ENCODE data around the gene RYK.

The RYK gene

DNA sequence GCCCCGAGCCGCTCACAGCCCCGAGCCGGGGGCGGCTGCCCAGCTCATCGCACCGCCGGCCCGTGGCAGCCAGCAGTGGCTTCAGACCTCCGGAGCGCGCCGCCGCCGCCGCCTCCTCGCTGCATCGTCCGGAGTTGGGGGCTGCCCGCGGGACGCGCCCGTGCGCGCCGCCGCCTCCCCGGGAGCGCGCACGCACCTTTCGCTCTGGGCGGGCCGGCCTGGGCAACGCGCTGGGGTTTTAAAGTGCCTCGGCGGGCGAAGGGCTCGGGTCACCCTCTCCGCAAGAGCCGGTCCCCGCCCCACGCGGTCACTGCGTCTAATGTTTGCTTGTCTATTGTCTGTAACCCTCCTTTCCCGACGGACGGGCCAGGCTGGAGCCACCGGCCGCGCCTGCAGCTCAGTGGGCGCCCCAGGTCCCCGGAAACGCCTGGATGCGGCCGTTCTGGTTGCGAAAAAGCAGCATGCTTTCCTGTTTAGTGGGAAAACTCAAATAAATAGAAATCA lies at the start of gene RYK (continued):
- TF ChIP-seq, protein P1, sequence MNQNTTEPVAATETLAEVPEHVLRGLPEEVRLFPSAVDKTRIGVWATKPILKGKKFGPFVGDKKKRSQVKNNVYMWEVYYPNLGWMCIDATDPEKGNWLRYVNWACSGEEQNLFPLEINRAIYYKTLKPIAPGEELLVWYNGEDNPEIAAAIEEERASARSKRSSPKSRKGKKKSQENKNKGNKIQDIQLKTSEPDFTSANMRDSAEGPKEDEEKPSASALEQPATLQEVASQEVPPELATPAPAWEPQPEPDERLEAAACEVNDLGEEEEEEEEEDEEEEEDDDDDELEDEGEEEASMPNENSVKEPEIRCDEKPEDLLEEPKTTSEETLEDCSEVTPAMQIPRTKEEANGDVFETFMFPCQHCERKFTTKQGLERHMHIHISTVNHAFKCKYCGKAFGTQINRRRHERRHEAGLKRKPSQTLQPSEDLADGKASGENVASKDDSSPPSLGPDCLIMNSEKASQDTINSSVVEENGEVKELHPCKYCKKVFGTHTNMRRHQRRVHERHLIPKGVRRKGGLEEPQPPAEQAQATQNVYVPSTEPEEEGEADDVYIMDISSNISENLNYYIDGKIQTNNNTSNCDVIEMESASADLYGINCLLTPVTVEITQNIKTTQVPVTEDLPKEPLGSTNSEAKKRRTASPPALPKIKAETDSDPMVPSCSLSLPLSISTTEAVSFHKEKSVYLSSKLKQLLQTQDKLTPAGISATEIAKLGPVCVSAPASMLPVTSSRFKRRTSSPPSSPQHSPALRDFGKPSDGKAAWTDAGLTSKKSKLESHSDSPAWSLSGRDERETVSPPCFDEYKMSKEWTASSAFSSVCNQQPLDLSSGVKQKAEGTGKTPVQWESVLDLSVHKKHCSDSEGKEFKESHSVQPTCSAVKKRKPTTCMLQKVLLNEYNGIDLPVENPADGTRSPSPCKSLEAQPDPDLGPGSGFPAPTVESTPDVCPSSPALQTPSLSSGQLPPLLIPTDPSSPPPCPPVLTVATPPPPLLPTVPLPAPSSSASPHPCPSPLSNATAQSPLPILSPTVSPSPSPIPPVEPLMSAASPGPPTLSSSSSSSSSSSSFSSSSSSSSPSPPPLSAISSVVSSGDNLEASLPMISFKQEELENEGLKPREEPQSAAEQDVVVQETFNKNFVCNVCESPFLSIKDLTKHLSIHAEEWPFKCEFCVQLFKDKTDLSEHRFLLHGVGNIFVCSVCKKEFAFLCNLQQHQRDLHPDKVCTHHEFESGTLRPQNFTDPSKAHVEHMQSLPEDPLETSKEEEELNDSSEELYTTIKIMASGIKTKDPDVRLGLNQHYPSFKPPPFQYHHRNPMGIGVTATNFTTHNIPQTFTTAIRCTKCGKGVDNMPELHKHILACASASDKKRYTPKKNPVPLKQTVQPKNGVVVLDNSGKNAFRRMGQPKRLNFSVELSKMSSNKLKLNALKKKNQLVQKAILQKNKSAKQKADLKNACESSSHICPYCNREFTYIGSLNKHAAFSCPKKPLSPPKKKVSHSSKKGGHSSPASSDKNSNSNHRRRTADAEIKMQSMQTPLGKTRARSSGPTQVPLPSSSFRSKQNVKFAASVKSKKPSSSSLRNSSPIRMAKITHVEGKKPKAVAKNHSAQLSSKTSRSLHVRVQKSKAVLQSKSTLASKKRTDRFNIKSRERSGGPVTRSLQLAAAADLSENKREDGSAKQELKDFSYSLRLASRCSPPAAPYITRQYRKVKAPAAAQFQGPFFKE (tag by site-specific recombination; IDR thresholded peaks at IDR 0.05; ENCODE audit: borderline replicate concordance): no peak
- TF ChIP-seq ZNF335 (tag by site-specific recombination; conservative IDR thresholded peaks at IDR 0.05): no peak
- no peak for TF ChIP-seq KLF16 (tag by site-specific recombination; IDR thresholded peaks at IDR 0.05)
- no peak for TF ChIP-seq PRDM1 (tag by site-specific recombination; IDR thresholded peaks at IDR 0.05)
- TF ChIP-seq, protein P2, sequence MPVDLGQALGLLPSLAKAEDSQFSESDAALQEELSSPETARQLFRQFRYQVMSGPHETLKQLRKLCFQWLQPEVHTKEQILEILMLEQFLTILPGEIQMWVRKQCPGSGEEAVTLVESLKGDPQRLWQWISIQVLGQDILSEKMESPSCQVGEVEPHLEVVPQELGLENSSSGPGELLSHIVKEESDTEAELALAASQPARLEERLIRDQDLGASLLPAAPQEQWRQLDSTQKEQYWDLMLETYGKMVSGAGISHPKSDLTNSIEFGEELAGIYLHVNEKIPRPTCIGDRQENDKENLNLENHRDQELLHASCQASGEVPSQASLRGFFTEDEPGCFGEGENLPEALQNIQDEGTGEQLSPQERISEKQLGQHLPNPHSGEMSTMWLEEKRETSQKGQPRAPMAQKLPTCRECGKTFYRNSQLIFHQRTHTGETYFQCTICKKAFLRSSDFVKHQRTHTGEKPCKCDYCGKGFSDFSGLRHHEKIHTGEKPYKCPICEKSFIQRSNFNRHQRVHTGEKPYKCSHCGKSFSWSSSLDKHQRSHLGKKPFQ (tag by site-specific recombination; IDR thresholded peaks at IDR 0.05): no peak
- no peak for TF ChIP-seq ZNF37A (tag by site-specific recombination; IDR thresholded peaks at IDR 0.05)
- TF ChIP-seq, protein P3, sequence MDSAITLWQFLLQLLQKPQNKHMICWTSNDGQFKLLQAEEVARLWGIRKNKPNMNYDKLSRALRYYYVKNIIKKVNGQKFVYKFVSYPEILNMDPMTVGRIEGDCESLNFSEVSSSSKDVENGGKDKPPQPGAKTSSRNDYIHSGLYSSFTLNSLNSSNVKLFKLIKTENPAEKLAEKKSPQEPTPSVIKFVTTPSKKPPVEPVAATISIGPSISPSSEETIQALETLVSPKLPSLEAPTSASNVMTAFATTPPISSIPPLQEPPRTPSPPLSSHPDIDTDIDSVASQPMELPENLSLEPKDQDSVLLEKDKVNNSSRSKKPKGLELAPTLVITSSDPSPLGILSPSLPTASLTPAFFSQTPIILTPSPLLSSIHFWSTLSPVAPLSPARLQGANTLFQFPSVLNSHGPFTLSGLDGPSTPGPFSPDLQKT (IDR thresholded peaks at IDR 0.05; ENCODE audit: borderline replicate concordance, low read depth, low read length): no peak
- TF ChIP-seq ZBTB48 (tag by site-specific recombination; IDR thresholded peaks at IDR 0.05): no peak
- TF ChIP-seq ZSCAN4 (tag by site-specific recombination; IDR thresholded peaks at IDR 0.05): no peak
- no peak for TF ChIP-seq ZNF449 (tag by site-specific recombination; IDR thresholded peaks at IDR 0.05)
- TF ChIP-seq ZNF211 (tag by site-specific recombination; IDR thresholded peaks at IDR 0.05; ENCODE audit: low read depth): no peak
- TF ChIP-seq ZNF2 (tag by site-specific recombination; IDR thresholded peaks at IDR 0.05): no peak
- TF ChIP-seq ZIC2 (tag by site-specific recombination; IDR thresholded peaks at IDR 0.05): peak; percentile 52
- TF ChIP-seq ZNF692 (tag by site-specific recombination; IDR thresholded peaks at IDR 0.05): peak; percentile 65; the same call in 1 of the 2 replicates
- TF ChIP-seq, protein P4, sequence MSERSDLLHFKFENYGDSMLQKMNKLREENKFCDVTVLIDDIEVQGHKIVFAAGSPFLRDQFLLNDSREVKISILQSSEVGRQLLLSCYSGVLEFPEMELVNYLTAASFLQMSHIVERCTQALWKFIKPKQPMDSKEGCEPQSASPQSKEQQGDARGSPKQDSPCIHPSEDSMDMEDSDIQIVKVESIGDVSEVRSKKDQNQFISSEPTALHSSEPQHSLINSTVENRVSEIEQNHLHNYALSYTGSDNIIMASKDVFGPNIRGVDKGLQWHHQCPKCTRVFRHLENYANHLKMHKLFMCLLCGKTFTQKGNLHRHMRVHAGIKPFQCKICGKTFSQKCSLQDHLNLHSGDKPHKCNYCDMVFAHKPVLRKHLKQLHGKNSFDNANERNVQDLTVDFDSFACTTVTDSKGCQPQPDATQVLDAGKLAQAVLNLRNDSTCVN (tag by site-specific recombination; optimal IDR thresholded peaks at IDR 0.05): peak; percentile 70
- no peak for TF ChIP-seq ZNF146 (tag by site-specific recombination; IDR thresholded peaks at IDR 0.05)

Measured in HEK293 (cell line).